Peyer's patch (tissue), 4 donors: ENCODE data around the gene PTPRS.

Experiments
- CTCF ChIP-seq, 6 experiments: fragments of 450-650 bp in 4 of 6; fragments of 200-600 bp in 2 of 6; sonication (generic) in 1 of 6; IDR thresholded peaks; one replicate each; pipeline ENCODE4 v1.5.1; 2017 to 2019; ENCODE audit warnings: antibody characterized with exemption in 6 of 6, mild to moderate bottlenecking in 3 of 6, moderate library complexity in 1 of 6
- POLR2A ChIP-seq, 2 donors: fragments of 450-650 bp; IDR thresholded peaks; one replicate each; pipeline ENCODE4 v1.5.1; 2017; ENCODE audit warnings: antibody characterized with exemption in 2 of 2, mild to moderate bottlenecking in 2 of 2, moderate library complexity in 2 of 2

- TF ChIP-seq CTCF (IDR thresholded peaks at IDR 0.05) (no peak), POLR2A (IDR thresholded peaks at IDR 0.05) (no peak)
These were observed 13.8 kb upstream of the PTPRS start for GRCh38 chr19:5354403-5354802.
